Stimulated activated CD4-positive, alpha-beta T cell treated with anti-CD3 and anti-CD28 coated beads, Interleukin-2, amount 100 ng/mL, for 4 hours (primary cell): ENCODE measurements around the gene NHLRC3.
"Not testable (repeated sequence)": the region's sequence is repeated elsewhere in the genome, so short reads cannot be mapped to it uniquely, and the experiment has no call there.

Experiments
- DNase-seq: peaks from one replicate; pipeline ENCODE4 v3.0.0-alpha.2; 2020; ENCODE audit warnings: low read depth

NHLRC3 gene

GRCh38 chr13:39037880-39038568, at the start of gene NHLRC3, which contains the start of gene PROSER1:
TSS of gene NHLRC3 (plus strand) at chr13:39038456. CDS start at chr13:39038640, 184 bp downstream.
TSS of gene PROSER1 (minus strand) at chr13:39038089. CDS start at chr13:39037242, 847 bp downstream.
- DNase-seq = peak; percentile 64

GRCh38 chr13:38990693-38991092, 47.6 kb upstream of the NHLRC3 start, which contains the start of gene STOML3:
TSS of gene STOML3 (minus strand) at chr13:38990831. CDS start at chr13:38990721, 110 bp downstream.
- DNase-seq = no peak

- no peak for DNase-seq
Measured at GRCh38 chr13:38993381-38993780, 44.9 kb upstream of the NHLRC3 start.

- no peak for DNase-seq
Measured at GRCh38 chr13:38998739-38999138, 39.5 kb upstream of the NHLRC3 start.

GRCh38 chr13:39006371-39007111, 31.7 kb upstream of the NHLRC3 start:
- not testable (repeated sequence) for DNase-seq

GRCh38 chr13:39012608-39013007, 25.6 kb upstream of the NHLRC3 start:
- DNase-seq = no peak

GRCh38 chr13:39013462-39013861, 24.8 kb upstream of the NHLRC3 start:
- no peak for DNase-seq

GRCh38 chr13:39016087-39016486, 22.2 kb upstream of the NHLRC3 start:
- DNase-seq = no peak

GRCh38 chr13:39016787-39017186, 21.5 kb upstream of the NHLRC3 start:
- DNase-seq = no peak

- no peak for DNase-seq
Measured at GRCh38 chr13:39020853-39021462, 17.3 kb upstream of the NHLRC3 start.

GRCh38 chr13:39023316-39023715, 14.9 kb upstream of the NHLRC3 start:
- no peak for DNase-seq

GRCh38 chr13:39023761-39024160, 14.5 kb upstream of the NHLRC3 start:
- no peak for DNase-seq

- DNase-seq = no peak
Measured at GRCh38 chr13:39025433-39025839, 12.8 kb upstream of the NHLRC3 start.

GRCh38 chr13:39032150-39032549, 6.1 kb upstream of the NHLRC3 start:
- DNase-seq = no peak

GRCh38 chr13:39034085-39034484, 4.2 kb upstream of the NHLRC3 start:
- DNase-seq = no peak

- no peak for DNase-seq
Measured at GRCh38 chr13:39035204-39035603, 3.1 kb upstream of the NHLRC3 start.

GRCh38 chr13:39035799-39036198, 2.5 kb upstream of the NHLRC3 start:
- no peak for DNase-seq

GRCh38 chr13:39036212-39036611, 2.0 kb upstream of the NHLRC3 start:
- DNase-seq = no peak

GRCh38 chr13:39037410-39037879, 811 bp upstream of the NHLRC3 start:
- no peak for DNase-seq

- peak; percentile 13 for DNase-seq
Measured at GRCh38 chr13:39038569-39039030, 344 bp downstream of the NHLRC3 start.

GRCh38 chr13:39039041-39039440, 785 bp downstream of the NHLRC3 start:
- DNase-seq = no peak

GRCh38 chr13:39040206-39040605, 1.9 kb downstream of the NHLRC3 start:
- no peak for DNase-seq

- no peak for DNase-seq
Measured at GRCh38 chr13:39044536-39044935, 6.3 kb downstream of the NHLRC3 start.
